Astrocyte of the cerebellum (primary cell): Measurements from ENCODE around the gene EPG5.
"Not testable (repeated sequence)": the region's sequence is repeated elsewhere in the genome, so short reads cannot be mapped to it uniquely, and the experiment has no call there.

Source experiments
- DNase-seq: peaks from one replicate; pipeline ENCODE4 v3.0.0-alpha.2; 2011; ENCODE audit warnings: low read depth
- H3K4me3 ChIP-seq: 2 replicates; pipeline ENCODE4 v1.5.1; 2011; ENCODE audit warnings: mild to moderate bottlenecking, low read depth, low read length, moderate library complexity
- CTCF ChIP-seq: IDR thresholded peaks from 2 replicates; pipeline ENCODE4 v1.5.1; 2012; ENCODE audit warnings: low read length, low read depth, moderate library complexity, mild to moderate bottlenecking; ENCODE audit errors: missing control alignments
- in situ Hi-C: cut with HindIII; loops from 2 replicates; pipeline ENCODE4 v1.10.0; 2017; ENCODE audit warnings: low sequenced_read_pairs

Gene EPG5

DNA sequence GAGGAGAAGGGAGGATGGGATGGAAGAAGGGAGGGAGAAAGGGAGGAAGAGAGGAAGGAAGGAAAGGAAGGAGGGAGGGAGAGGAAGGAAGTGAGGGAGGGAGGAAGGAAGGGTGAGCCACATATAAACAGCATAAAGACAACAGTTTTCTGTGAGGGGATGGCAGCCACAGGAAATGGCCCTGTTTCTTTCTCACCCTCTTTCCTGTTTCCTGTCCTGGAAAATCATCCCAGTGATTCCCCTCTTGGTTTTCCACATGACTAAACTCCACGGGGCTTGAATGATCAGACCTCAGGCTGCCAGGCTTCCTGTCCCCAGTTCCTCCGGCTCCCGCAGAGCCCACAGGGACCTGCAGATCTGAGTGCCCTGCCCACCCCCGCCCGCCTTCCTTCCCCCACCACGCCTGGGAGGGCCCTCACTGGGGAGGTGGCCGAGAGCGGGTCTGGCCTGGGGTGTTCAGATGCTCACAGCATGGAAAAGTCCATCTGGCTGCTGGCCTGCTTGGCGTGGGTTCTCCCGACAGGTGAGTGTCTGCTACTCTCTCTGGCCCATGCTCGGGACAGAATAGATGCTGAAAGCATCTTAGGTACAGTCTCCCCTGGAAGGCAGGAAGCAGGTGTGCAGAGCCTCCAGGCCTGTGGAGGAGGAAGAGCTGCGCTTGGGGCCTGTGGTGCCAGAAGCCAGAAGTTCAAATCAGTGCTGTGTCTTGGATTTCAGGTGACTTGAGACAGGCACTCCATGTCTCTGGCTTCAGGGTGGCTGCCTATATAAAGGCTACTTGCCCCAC lies 141.7 kb downstream of the EPG5 start, which contains the start of gene SIGLEC15:
SIGLEC15 (plus strand) TSS at position 418 of the 787 bp plus-strand sequence; CDS start at position 472, 54 bp downstream.
- in situ Hi-C loops, result no loop called here
- no peak within 1 kb of the TSS for H3K4me3 ChIP-seq
- no peak for TF ChIP-seq CTCF
- DNase-seq, result no peak

DNA sequence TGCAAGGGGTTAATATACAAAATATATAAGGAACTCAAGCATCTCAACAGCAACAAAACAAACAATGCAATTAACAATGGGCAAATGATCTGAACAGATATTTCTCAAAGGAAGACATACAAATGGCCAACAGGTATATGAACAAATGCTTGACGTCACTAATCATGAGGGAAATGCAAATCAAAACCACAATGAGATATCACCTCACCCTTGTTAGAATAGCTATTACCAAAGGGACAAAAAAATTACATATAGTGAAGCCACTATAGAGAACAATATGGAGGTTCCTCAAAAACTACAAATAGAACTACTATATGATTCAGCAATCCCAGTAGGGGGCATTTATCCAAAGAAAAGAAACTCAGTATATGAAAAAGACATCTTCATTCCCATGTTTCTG lies 145.4 kb downstream of the EPG5 start:
- TF ChIP-seq CTCF, result no peak
- no peak for DNase-seq
- in situ Hi-C loops, result no loop called here
- H3K4me3 ChIP-seq, result no peak overlapping the region

GRCh38 chr18:45821026-45821425 lies 146.1 kb downstream of the EPG5 start:
- DNase-seq, result no peak
- in situ Hi-C loops, result no loop called here
- TF ChIP-seq CTCF, result no peak

GRCh38 chr18:45820106-45820745 lies 146.9 kb downstream of the EPG5 start:
- DNase-seq, result no peak
- in situ Hi-C loops, result no loop called here
- no peak overlapping the region for H3K4me3 ChIP-seq
- no peak for TF ChIP-seq CTCF

More at GRCh38 chr18:45821026-45821425, 146.1 kb downstream of the EPG5 start:
- H3K4me3 ChIP-seq, result no peak overlapping the region

DNA sequence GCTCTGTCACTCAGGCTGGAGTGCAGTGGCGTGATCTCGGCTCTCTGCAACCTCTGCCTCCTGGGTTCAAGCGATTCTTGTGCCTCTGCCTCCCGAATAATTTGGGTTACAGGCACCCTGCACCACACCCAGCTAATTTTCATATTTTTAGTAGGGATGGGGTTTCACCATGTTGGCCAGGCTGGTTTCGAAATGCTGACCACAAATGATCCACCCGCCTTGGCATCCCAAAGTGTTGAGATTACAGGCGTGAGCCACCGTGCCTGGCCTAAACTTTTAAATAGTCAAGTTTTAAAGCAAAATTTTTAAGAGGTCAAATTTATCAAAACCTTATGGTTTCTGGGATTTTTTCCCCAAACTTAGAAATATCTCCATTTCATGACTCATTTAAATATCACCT lies 148.4 kb downstream of the EPG5 start:
- in situ Hi-C loops, H3K4me3 ChIP-seq, DNase-seq: not testable (repeated sequence)

DNA sequence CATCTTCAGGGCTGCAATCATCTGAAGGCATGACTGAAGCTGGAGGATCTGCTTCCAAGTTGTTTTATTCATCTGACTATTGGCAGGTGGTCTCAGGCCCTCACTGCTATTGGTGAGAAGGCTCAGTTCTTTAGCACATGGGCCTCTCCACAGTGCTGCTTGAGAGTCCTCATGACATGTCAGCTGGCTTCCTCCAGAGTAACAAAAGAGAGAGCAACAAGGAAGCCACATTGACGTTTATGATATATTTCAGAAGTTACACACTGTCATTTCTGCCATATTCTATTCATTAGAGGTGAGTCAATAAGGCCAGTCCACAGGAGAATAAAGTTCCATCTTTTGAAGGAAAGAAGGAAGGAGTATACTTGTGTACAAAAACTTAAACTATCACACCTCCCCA lies 149.6 kb downstream of the EPG5 start:
- no peak for TF ChIP-seq CTCF
- DNase-seq, result no peak
- in situ Hi-C loops, result no loop called here
- no peak overlapping the region for H3K4me3 ChIP-seq

DNA sequence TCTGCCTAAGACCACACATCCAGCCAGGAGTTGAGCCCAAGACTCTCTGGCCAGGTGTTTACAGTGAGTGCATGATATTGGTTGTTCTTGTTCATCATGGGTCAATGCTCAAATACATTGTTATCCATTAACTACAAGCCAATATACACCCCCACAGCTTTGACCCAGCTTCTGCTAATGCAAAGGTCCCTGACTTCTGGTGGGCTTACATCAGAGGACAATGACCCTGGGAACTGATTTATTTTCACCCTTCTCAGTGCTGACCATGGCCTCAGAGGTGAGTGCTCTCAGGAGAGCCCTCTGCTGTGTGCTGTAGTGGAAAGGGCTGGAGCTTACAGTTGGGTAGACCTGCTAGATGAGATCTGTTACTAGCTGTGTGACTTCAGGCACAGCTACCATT lies 152.4 kb downstream of the EPG5 start:
- H3K4me3 ChIP-seq, DNase-seq, in situ Hi-C loops: not testable (repeated sequence)

- in situ Hi-C loops, H3K4me3 ChIP-seq, DNase-seq: not testable (repeated sequence)
Measured at GRCh38 chr18:45807144-45807543, 160.0 kb downstream of the EPG5 start.
